Naive thymus-derived CD8-positive, alpha-beta T cell (primary cell): ENCODE results near the gene LIN7A. TPM values are rescaled to one million over a fixed set of nuclear protein-coding genes. Genes with fewer than 3 reads are reported as not detected.
"Not testable (repeated sequence)": the region's sequence is repeated elsewhere in the genome, so short reads cannot be mapped to it uniquely, and the experiment has no call there.

Experiments used
- ATAC-seq, 2 donors: fragments of 150-1000 bp; cut with Tn5 transposase in 1 of 2; sonication (Bioruptor Pico), chemical (Tn5 transposase) in 1 of 2; 1 replicate in 1 of 2; 2 replicates in 1 of 2; pipeline ENCODE4 v1.10.0; 2021; ENCODE audit warnings: mild to moderate bottlenecking in 2 of 2, moderate library complexity in 2 of 2
- POLR2A ChIA-PET: fragments of 350-600 bp; sonication (Branson Sonifier 250); formaldehyde crosslinking; loops from one replicate; lab custom pipeline; 2021; ENCODE audit warnings: antibody characterized with exemption; lab: Charles Lee
- DNase-seq, 10 donors: peaks; one replicate each; pipeline versions ENCODE4 v3.0.0 to v3.0.0-alpha.2; 2020 to 2022
- H3K27ac Mint-ChIP-seq, 10 donors: one replicate each; pipeline ENCODE4 v1.8.0; 2020 to 2022; ENCODE audit warnings: mild to moderate bottlenecking in 10 of 10, mixed read lengths in 10 of 10, moderate library complexity in 4 of 10, inconsistent platforms in 1 of 10
- H3K27me3 Mint-ChIP-seq, 5 donors: one replicate each; pipeline ENCODE4 v1.8.0; 2021 to 2022; ENCODE audit warnings: mixed read lengths in 5 of 5
- H3K36me3 Mint-ChIP-seq, 3 donors: one replicate each; pipeline ENCODE4 v1.8.0; 2020 to 2022; ENCODE audit warnings: mixed read lengths in 3 of 3, mild to moderate bottlenecking in 2 of 3, inconsistent platforms in 1 of 3
- H3K4me1 Mint-ChIP-seq, 4 donors: one replicate each; pipeline ENCODE4 v1.8.0; 2021 to 2022; ENCODE audit warnings: mixed read lengths in 4 of 4
- H3K4me3 Mint-ChIP-seq, 10 donors: one replicate each; pipeline ENCODE4 v1.8.0; 2020 to 2022; ENCODE audit warnings: mild to moderate bottlenecking in 10 of 10, mixed read lengths in 10 of 10, moderate library complexity in 6 of 10, inconsistent platforms in 1 of 10
- H3K9me3 Mint-ChIP-seq, 9 donors: one replicate each; pipeline ENCODE4 v1.8.0; 2020 to 2022; ENCODE audit warnings: mixed read lengths in 9 of 9, mild to moderate bottlenecking in 3 of 9, inconsistent platforms in 1 of 9, moderate library complexity in 1 of 9
- polyA plus RNA-seq, 3 donors: library from polyadenylated mRNA; unstranded; fragments of 300-500 nt; fragmentation: Illumina TruSeq; gene quantifications; one replicate each; pipeline ENCODE4 v1.2.3, GENCODE V29; 2021
- total RNA-seq, 8 experiments: library from RNA in 2 of 8; stranded (reverse) in 2 of 8; gene quantifications; one replicate each; pipeline ENCODE4 v1.2.3 and lab custom pipeline; 2021 to 2026

LIN7A gene
- total and polyA plus RNA-seq, 5 experiments from 2014 or later, result not detected

DNA sequence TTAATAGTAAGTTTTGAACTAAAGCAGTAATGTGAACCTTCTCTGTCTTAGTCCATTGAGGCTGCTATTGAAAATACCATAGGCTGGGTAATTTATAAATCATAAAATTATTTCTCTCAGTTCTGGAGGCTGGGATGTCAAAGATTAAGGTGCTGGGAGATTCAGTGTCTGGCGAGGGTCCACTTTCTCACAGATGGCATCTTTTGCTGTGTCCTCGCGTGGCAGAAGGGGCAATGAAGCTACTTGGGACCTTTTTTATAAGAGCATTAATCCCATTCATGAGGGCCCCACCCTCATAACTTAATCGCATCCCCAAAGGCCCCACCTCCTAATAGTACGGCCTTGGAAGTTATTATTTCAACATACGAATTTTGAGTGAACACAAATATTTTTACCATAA is 28.4 kb downstream of the LIN7A start:
- H3K27ac Mint-ChIP-seq, result no peak overlapping the region
- no peak for DNase-seq
- no peaks in the 10 kb centered on the region for H3K27me3 Mint-ChIP-seq
- no peaks in the 10 kb centered on the region for H3K36me3 Mint-ChIP-seq
- POLR2A ChIA-PET, result no interaction called here
- no peak overlapping the region for H3K4me3 Mint-ChIP-seq
- peaks cover 0 to 9% (median 5%) of the 10 kb centered on the region in 9 donors for H3K9me3 Mint-ChIP-seq
- H3K4me1 Mint-ChIP-seq, result no peaks in the 10 kb centered on the region
- no peak for ATAC-seq

GRCh38 chr12:80902711-80903110 is 35.0 kb downstream of the LIN7A start:
- H3K27ac Mint-ChIP-seq, result no peak overlapping the region
- H3K9me3 Mint-ChIP-seq, result peaks cover 0 to 29% (median 8%) of the 10 kb centered on the region in 9 donors
- no peaks in the 10 kb centered on the region for H3K27me3 Mint-ChIP-seq
- no peak for DNase-seq
- H3K4me3 Mint-ChIP-seq, result no peak overlapping the region
- POLR2A ChIA-PET, result no interaction called here
- no peaks in the 10 kb centered on the region for H3K36me3 Mint-ChIP-seq
- no peak for ATAC-seq
- no peaks in the 10 kb centered on the region for H3K4me1 Mint-ChIP-seq

GRCh38 chr12:80901661-80902060 is 36.1 kb downstream of the LIN7A start:
- Mint-ChIP-seq H3K27me3 (no peaks in the 10 kb centered on the region), H3K36me3 (no peaks in the 10 kb centered on the region), H3K27ac (no peak overlapping the region), H3K9me3 (peaks cover 0 to 25% (median 8%) of the 10 kb centered on the region in 9 donors), H3K4me3 (no peak overlapping the region), H3K4me1 (no peaks in the 10 kb centered on the region)
- POLR2A ChIA-PET, result interaction anchor here (0.7 kb wide), 1 partner anchor 63 kb away, joined by 5 read pairs; no protein-coding TSS in a partner anchor
- DNase-seq (no peak), ATAC-seq (no peak)

GRCh38 chr12:80895240-80895639 is 42.5 kb downstream of the LIN7A start:
- Mint-ChIP-seq H3K27me3 (peaks cover 0 to 5% (median 0%) of the 10 kb centered on the region in 5 donors), H3K27ac (no peak overlapping the region), H3K9me3 (peaks cover 0 to 19% (median 7%) of the 10 kb centered on the region in 9 donors), H3K4me1 (no peaks in the 10 kb centered on the region), H3K36me3 (no peaks in the 10 kb centered on the region), H3K4me3 (no peak overlapping the region)
- no peak for DNase-seq
- POLR2A ChIA-PET, result no interaction called here
- no peak for ATAC-seq

DNA sequence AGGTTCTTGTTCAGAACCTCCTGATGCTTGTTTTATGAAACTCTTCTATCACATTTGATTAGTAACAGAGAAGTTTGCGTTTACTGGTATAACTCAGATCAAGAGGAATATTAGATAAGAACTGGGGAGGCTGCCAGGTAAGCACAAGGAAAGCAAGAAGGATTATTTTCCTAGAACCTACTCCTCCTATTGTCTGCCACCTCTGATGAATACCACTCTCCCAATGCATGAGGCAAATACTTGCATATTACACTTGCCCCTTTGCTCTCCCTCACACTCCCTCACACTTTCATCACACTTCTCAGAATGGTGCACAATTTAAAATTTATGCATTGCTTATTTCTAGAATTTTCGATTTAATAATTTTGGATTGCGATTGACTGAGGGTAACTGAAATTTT is 43.6 kb downstream of the LIN7A start:
- Mint-ChIP-seq H3K36me3 (no peaks in the 10 kb centered on the region), H3K27me3 (peaks cover 0 to 5% (median 0%) of the 10 kb centered on the region in 5 donors), H3K27ac (no peak overlapping the region), H3K4me1 (no peaks in the 10 kb centered on the region), H3K9me3 (peaks cover 0 to 14% (median 5%) of the 10 kb centered on the region in 9 donors), H3K4me3 (no peak overlapping the region)
- DNase-seq, result no peak
- ATAC-seq, result no peak
- POLR2A ChIA-PET, result no interaction called here

- no peak for ATAC-seq
- Mint-ChIP-seq H3K4me1 (no peaks in the 10 kb centered on the region), H3K27me3 (peaks cover 0 to 5% (median 0%) of the 10 kb centered on the region in 5 donors), H3K27ac (no peak overlapping the region), H3K4me3 (no peak overlapping the region), H3K36me3 (no peaks in the 10 kb centered on the region), H3K9me3 (peaks cover 0 to 12% (median 3%) of the 10 kb centered on the region in 9 donors)
- no peak for DNase-seq
- POLR2A ChIA-PET, result no interaction called here
Measured at GRCh38 chr12:80892597-80893445, 44.9 kb downstream of the LIN7A start.

DNA sequence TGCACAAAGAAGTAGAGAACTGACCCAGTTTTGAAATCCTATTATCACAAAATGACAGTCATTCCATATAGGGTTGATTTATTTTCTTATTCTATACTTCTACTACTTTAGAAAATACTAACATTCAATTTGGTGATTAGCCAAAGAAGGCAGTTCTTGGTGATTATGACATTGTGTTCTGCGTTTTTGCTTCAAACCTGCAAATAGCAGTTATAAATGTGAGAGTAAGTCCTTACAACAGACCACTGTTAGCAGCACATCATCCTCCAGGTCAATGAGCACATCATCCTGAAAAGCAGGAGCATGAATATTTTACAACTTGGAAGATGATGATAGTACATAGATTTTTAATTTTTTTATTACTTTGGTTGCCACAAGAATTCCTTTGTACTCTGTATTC is 53.1 kb downstream of the LIN7A start:
- DNase-seq (no peak), ATAC-seq (no peak)
- Mint-ChIP-seq H3K36me3 (no peaks in the 10 kb centered on the region), H3K4me1 (no peaks in the 10 kb centered on the region), H3K4me3 (no peak overlapping the region), H3K9me3 (peaks cover 0 to 12% (median 7%) of the 10 kb centered on the region in 9 donors), H3K27me3 (no peaks in the 10 kb centered on the region), H3K27ac (no peak overlapping the region)
- POLR2A ChIA-PET, result no interaction called here

GRCh38 chr12:80881106-80881505 is 56.6 kb downstream of the LIN7A start:
- Mint-ChIP-seq H3K27ac (no peak overlapping the region), H3K9me3 (peaks cover 0 to 14% (median under 1%) of the 10 kb centered on the region in 9 donors), H3K36me3 (no peaks in the 10 kb centered on the region), H3K4me3 (no peak overlapping the region), H3K27me3 (no peaks in the 10 kb centered on the region), H3K4me1 (no peaks in the 10 kb centered on the region)
- DNase-seq, result no peak
- no peak for ATAC-seq
- POLR2A ChIA-PET, result interaction anchor here (0.7 kb wide), 1 partner anchor 36 kb away, joined by 3 read pairs; no protein-coding TSS in a partner anchor

DNA sequence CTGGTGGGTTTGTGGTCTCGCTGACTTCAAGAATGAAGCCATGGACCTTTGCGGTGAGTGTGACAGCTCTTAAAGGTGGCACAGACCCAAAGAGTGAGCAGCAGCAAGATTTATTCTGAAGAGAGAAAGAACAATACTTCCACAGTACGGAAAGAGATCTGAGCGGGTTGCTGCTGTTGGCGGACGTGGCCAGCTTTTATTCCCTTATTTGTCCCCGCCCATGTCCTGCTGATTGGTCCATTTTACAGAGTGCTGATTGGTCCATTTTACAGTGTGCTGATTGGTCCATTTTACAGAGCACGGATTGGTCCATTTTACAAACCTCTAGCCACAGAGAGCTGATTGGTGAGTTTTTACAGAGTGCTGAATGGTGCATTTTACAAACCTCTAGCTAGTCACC is 59.3 kb downstream of the LIN7A start:
- H3K9me3 Mint-ChIP-seq, result peaks cover 0 to 20% (median 5%) of the 10 kb centered on the region in 9 donors
- H3K36me3 Mint-ChIP-seq, ATAC-seq: not testable (repeated sequence)

GRCh38 chr12:80877721-80878265 is 59.9 kb downstream of the LIN7A start:
- no peaks in the 10 kb centered on the region for H3K27me3 Mint-ChIP-seq
- H3K4me1 Mint-ChIP-seq, result no peaks in the 10 kb centered on the region
- H3K4me3 Mint-ChIP-seq, result no peak overlapping the region
- ATAC-seq (no peak), DNase-seq (no peak)
- POLR2A ChIA-PET, result no interaction called here
- no peak overlapping the region for H3K27ac Mint-ChIP-seq
- peaks cover 0 to 17% (median 3%) of the 10 kb centered on the region in 9 donors for H3K9me3 Mint-ChIP-seq
- no peaks in the 10 kb centered on the region for H3K36me3 Mint-ChIP-seq

More for the DNA sequence above, 59.3 kb downstream of the LIN7A start:
- H3K4me1 Mint-ChIP-seq, H3K4me3 Mint-ChIP-seq, H3K27me3 Mint-ChIP-seq, POLR2A ChIA-PET, H3K27ac Mint-ChIP-seq, DNase-seq: not testable (repeated sequence)

DNA sequence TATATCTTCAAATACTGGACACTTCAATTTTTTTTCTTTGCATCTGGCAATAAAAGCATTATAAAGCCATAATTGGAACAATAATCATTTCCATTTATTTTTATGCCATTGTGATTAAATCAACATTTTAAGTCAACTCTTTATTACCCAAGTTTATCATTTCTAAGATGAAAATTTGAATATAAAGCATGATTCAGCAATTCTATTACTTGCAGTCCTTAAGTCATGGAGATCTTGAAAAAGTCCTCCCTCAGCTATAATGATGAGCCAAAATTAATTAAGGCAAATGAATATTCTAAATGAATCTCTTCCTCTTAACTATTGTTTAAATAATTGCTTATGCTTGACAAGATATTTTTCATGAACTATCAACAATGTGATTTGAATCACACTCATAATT is 65.7 kb downstream of the LIN7A start:
- Mint-ChIP-seq H3K9me3 (peaks cover 0 to 19% (median 4%) of the 10 kb centered on the region in 9 donors), H3K4me3 (no peak overlapping the region), H3K27me3 (no peaks in the 10 kb centered on the region), H3K36me3 (no peaks in the 10 kb centered on the region), H3K27ac (no peak overlapping the region), H3K4me1 (no peaks in the 10 kb centered on the region)
- ATAC-seq (no peak), DNase-seq (no peak)
- POLR2A ChIA-PET, result no interaction called here

GRCh38 chr12:80869264-80869663 is 68.5 kb downstream of the LIN7A start:
- ATAC-seq (no peak), DNase-seq (no peak)
- H3K9me3 Mint-ChIP-seq, result peaks cover 0 to 17% (median 2%) of the 10 kb centered on the region in 9 donors
- no peak overlapping the region for H3K4me3 Mint-ChIP-seq
- no peaks in the 10 kb centered on the region for H3K4me1 Mint-ChIP-seq
- POLR2A ChIA-PET, result no interaction called here
- no peak overlapping the region for H3K27ac Mint-ChIP-seq
- H3K27me3 Mint-ChIP-seq, result no peaks in the 10 kb centered on the region
- H3K36me3 Mint-ChIP-seq, result no peaks in the 10 kb centered on the region

- Mint-ChIP-seq H3K4me1 (no peaks in the 10 kb centered on the region), H3K9me3 (peaks cover 0 to 16% (median 2%) of the 10 kb centered on the region in 9 donors), H3K27me3 (no peaks in the 10 kb centered on the region), H3K27ac (no peak overlapping the region), H3K36me3 (no peaks in the 10 kb centered on the region), H3K4me3 (no peak overlapping the region)
- ATAC-seq (no peak), DNase-seq (no peak)
- POLR2A ChIA-PET, result no interaction called here
Measured at GRCh38 chr12:80868576-80868975, 69.2 kb downstream of the LIN7A start.
